ENCODE results near the gene OGFR. TPM values are rescaled to one million over a fixed set of nuclear protein-coding genes. Genes with fewer than 3 reads are reported as not detected.

OGFR gene
- total and polyA plus RNA-seq, 2 donors (not counting 1 experiment from before 2014, with no cell fraction given): 71.7 to 102 TPM

DNA sequence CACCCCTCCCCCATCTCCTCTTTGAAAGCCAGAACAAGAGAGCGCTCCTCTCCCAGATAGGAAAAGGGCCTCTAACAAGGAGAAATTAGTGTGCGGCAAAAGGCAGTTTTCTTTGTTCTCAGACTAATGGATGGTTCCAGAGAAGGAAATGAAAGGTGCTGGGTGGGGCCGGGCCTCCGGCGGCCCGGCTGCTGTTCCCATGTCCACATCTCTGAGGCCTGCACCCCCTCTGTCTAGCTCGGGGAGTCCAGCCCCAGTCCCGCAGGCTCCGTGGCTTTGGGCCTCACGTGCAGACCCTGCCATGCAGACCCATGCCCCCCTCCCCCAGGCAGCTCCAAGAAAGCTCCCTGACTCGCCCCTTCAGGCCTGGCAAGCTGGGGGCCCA, 44.2 kb upstream of the OGFR start:
- no peaks in the 10 kb centered on the region for H3K4me1 Mint-ChIP-seq

More for the DNA sequence above, 44.2 kb upstream of the OGFR start:
- H3K4me2 ChIP-seq (replicated peaks; ENCODE audit: low read depth, low read length, poor library complexity, severe bottlenecking): no peak overlapping the region
- H4K20me1 ChIP-seq (ENCODE audit: control insufficient read depth, insufficient read depth, low read length, poor library complexity, severe bottlenecking): no peaks in the 10 kb centered on the region
- no peak for DNase-seq
- H3K4me3 ChIP-seq (ENCODE audit: control extremely low read depth in 1 of 5, extremely low read depth in 1 of 5, insufficient read depth in 1 of 5, low read depth in 2 of 5, low read length in 4 of 5): no peak overlapping the region
- Mint-ChIP-seq H3K9me3 (ENCODE audit: insufficient read depth) (no peaks in the 10 kb centered on the region), H3K4me3 (no peak overlapping the region), H3K27me3 (peaks cover 21% of the 10 kb centered on the region), H3K27ac (no peak overlapping the region)
- CTCF ChIA-PET: no interaction called here
- intact Hi-C loops (cut with micrococcal nuclease): no loop called here
- H3K9me3 ChIP-seq (ENCODE audit: control extremely low read depth in 1 of 3, control insufficient read depth in 2 of 3, insufficient read depth in 1 of 3, low read length in 2 of 3): peaks cover 0 to 3% (median 0%) of the 10 kb centered on the region in 3 donors
- H3K9ac ChIP-seq (ENCODE audit: low read length): no peak overlapping the region
- no peak for TF ChIP-seq CTCF (IDR thresholded peaks at IDR 0.05)
- TF ChIP-seq EZH2 (IDR thresholded peaks at IDR 0.05; ENCODE audit: borderline replicate concordance, insufficient read depth, low read depth, low read length, poor library complexity, severe bottlenecking): no peak
- H3K79me2 ChIP-seq (ENCODE audit: control insufficient read depth, insufficient read depth, low read length): no peaks in the 10 kb centered on the region
- no peaks in the 10 kb centered on the region for H3K4me1 ChIP-seq (ENCODE audit: control insufficient read depth in 2 of 2, insufficient read depth in 2 of 2, low read length in 2 of 2)
- POLR2A ChIA-PET: no interaction called here
- WGBS (ENCODE audit: insufficient coverage): 89% methylated on average over 10 of the region's 11 CpGs
- H3K27ac ChIP-seq (ENCODE audit: low read length in 2 of 2): no peak overlapping the region
- H3K36me3 ChIP-seq (replicated peaks in 1 of 2; ENCODE audit: control extremely low read depth in 1 of 2, control insufficient read depth in 1 of 2, extremely low read depth in 1 of 2, insufficient read depth in 2 of 2, low read length in 1 of 2): no peaks in the 10 kb centered on the region
- H2AFZ ChIP-seq (ENCODE audit: insufficient read depth, low read depth, low read length, poor library complexity, severe bottlenecking): no peak overlapping the region
- no peak for ATAC-seq (ENCODE audit: low read depth)
- peaks cover 0 to 8% (median 0%) of the 10 kb centered on the region in 4 experiments for H3K27me3 ChIP-seq (replicated peaks in 1 of 4; ENCODE audit: control extremely low read depth in 1 of 4, control insufficient read depth in 3 of 4, insufficient read depth in 4 of 4, low read length in 3 of 4)

Measured in B cell (primary cell).